ENCODE results near the gene DLG2. TPM values are rescaled to one million over a fixed set of nuclear protein-coding genes. Genes with fewer than 3 reads are reported as not detected.

The DLG2 gene
- total RNA-seq, 3 donors from 2014 or later (not counting 1 experiment from before 2014, with no cell fraction given) = 1.7 to 2.9 (median 2.2) TPM

- TF ChIP-seq CTCF (IDR thresholded peaks at IDR 0.05) = no peak
- WGBS (ENCODE audit: insufficient coverage) = 58% methylated on average over 1 of the region's 1 CpG
- H3K9me3 ChIP-seq (ENCODE audit: control insufficient read depth, insufficient read depth, low read length) = no peaks in the 10 kb centered on the region
- H3K4me1 ChIP-seq (ENCODE audit: control insufficient read depth, insufficient read depth, low read length) = no peaks in the 10 kb centered on the region
- no peak overlapping the region for H3K4me3 ChIP-seq (ENCODE audit: low read length)
- no peak overlapping the region for H3K27ac ChIP-seq (ENCODE audit: low read length)
- no peaks in the 10 kb centered on the region for H3K27me3 ChIP-seq (ENCODE audit: control insufficient read depth, insufficient read depth, low read length)
- Mint-ChIP-seq H3K4me3 (no peak overlapping the region), H3K27me3 (ENCODE audit: low read depth in 2 of 2) (no peaks in the 10 kb centered on the region), H3K27ac (no peak overlapping the region), H3K4me1 (no peaks in the 10 kb centered on the region), H3K36me3 (no peaks in the 10 kb centered on the region), H3K9me3 (peaks cover 6 to 9% of the 10 kb centered on the region in 2 donors)
- ATAC-seq (no peak), DNase-seq (no peak)
- H3K36me3 ChIP-seq (ENCODE audit: control insufficient read depth, insufficient read depth, low read length) = no peaks in the 10 kb centered on the region
- intact Hi-C loops (cut with micrococcal nuclease) = no loop called here
Observed at GRCh38 chr11:83923961-83924360, 1703.2 kb downstream of the DLG2 start.

GRCh38 chr11:83922953-83923352 is 1704.2 kb downstream of the DLG2 start:
- DNase-seq = no peak
- peaks cover 9 to 11% of the 10 kb centered on the region in 2 donors for H3K9me3 Mint-ChIP-seq
- H3K27ac Mint-ChIP-seq = no peak overlapping the region
- no peaks in the 10 kb centered on the region for H3K36me3 Mint-ChIP-seq
- H3K27ac ChIP-seq (ENCODE audit: low read length) = no peak overlapping the region
- no peaks in the 10 kb centered on the region for H3K4me1 ChIP-seq (ENCODE audit: control insufficient read depth, insufficient read depth, low read length)
- H3K36me3 ChIP-seq (ENCODE audit: control insufficient read depth, insufficient read depth, low read length) = no peaks in the 10 kb centered on the region
- no peaks in the 10 kb centered on the region for H3K4me1 Mint-ChIP-seq
- 67% methylated on average over 1 of the region's 1 CpG for WGBS (ENCODE audit: insufficient coverage)
- H3K9me3 ChIP-seq (ENCODE audit: control insufficient read depth, insufficient read depth, low read length) = no peaks in the 10 kb centered on the region
- intact Hi-C loops (cut with micrococcal nuclease) = no loop called here
- ATAC-seq = no peak
- TF ChIP-seq CTCF (IDR thresholded peaks at IDR 0.05) = no peak
- no peak overlapping the region for H3K4me3 ChIP-seq (ENCODE audit: low read length)
- H3K27me3 Mint-ChIP-seq (ENCODE audit: low read depth in 2 of 2) = no peaks in the 10 kb centered on the region
- no peak overlapping the region for H3K4me3 Mint-ChIP-seq
- H3K27me3 ChIP-seq (ENCODE audit: control insufficient read depth, insufficient read depth, low read length) = no peaks in the 10 kb centered on the region

- DNase-seq (no peak), ATAC-seq (no peak)
- WGBS (ENCODE audit: insufficient coverage) = 61% methylated on average over 3 of the region's 4 CpGs
- no peaks in the 10 kb centered on the region for H3K4me1 ChIP-seq (ENCODE audit: control insufficient read depth, insufficient read depth, low read length)
- no peak overlapping the region for H3K27ac Mint-ChIP-seq
- H3K4me3 ChIP-seq (ENCODE audit: low read length) = no peak overlapping the region
- H3K9me3 Mint-ChIP-seq = peaks cover 3 to 8% of the 10 kb centered on the region in 2 donors
- no peak for TF ChIP-seq CTCF (IDR thresholded peaks at IDR 0.05)
- no peaks in the 10 kb centered on the region for H3K27me3 Mint-ChIP-seq (ENCODE audit: low read depth in 2 of 2)
- H3K27me3 ChIP-seq (ENCODE audit: control insufficient read depth, insufficient read depth, low read length) = no peaks in the 10 kb centered on the region
- intact Hi-C loops (cut with micrococcal nuclease) = no loop called here
- H3K36me3 ChIP-seq (ENCODE audit: control insufficient read depth, insufficient read depth, low read length) = no peaks in the 10 kb centered on the region
- H3K9me3 ChIP-seq (ENCODE audit: control insufficient read depth, insufficient read depth, low read length) = no peaks in the 10 kb centered on the region
- no peaks in the 10 kb centered on the region for H3K36me3 Mint-ChIP-seq
- no peaks in the 10 kb centered on the region for H3K4me1 Mint-ChIP-seq
- H3K4me3 Mint-ChIP-seq = no peak overlapping the region
- no peak overlapping the region for H3K27ac ChIP-seq (ENCODE audit: low read length)
Observed at GRCh38 chr11:83922318-83922717, 1704.8 kb downstream of the DLG2 start.

- no peak for DNase-seq
- H3K9me3 Mint-ChIP-seq = peaks cover 4 to 7% of the 10 kb centered on the region in 2 donors
- no peaks in the 10 kb centered on the region for H3K27me3 Mint-ChIP-seq (ENCODE audit: low read depth in 2 of 2)
- Histone ChIP-seq H3K27me3 (ENCODE audit: control insufficient read depth, insufficient read depth, low read length) (no peaks in the 10 kb centered on the region), H3K4me3 (ENCODE audit: low read length) (no peak overlapping the region), H3K27ac (ENCODE audit: low read length) (no peak overlapping the region), H3K4me1 (ENCODE audit: control insufficient read depth, insufficient read depth, low read length) (no peaks in the 10 kb centered on the region), H3K9me3 (ENCODE audit: control insufficient read depth, insufficient read depth, low read length) (no peaks in the 10 kb centered on the region), H3K36me3 (ENCODE audit: control insufficient read depth, insufficient read depth, low read length) (no peaks in the 10 kb centered on the region)
- H3K4me3 Mint-ChIP-seq = no peak overlapping the region
- no peaks in the 10 kb centered on the region for H3K36me3 Mint-ChIP-seq
- intact Hi-C loops (cut with micrococcal nuclease) = no loop called here
- WGBS (ENCODE audit: insufficient coverage) = 88% methylated on average over 5 of the region's 7 CpGs
- no peak for TF ChIP-seq CTCF (IDR thresholded peaks at IDR 0.05)
- no peak overlapping the region for H3K27ac Mint-ChIP-seq
- no peak for ATAC-seq
- H3K4me1 Mint-ChIP-seq = no peaks in the 10 kb centered on the region
Observed at GRCh38 chr11:83921447-83922192, 1705.5 kb downstream of the DLG2 start.
